Measurements from ENCODE around the gene CMTM8.

CMTM8 gene

DNA sequence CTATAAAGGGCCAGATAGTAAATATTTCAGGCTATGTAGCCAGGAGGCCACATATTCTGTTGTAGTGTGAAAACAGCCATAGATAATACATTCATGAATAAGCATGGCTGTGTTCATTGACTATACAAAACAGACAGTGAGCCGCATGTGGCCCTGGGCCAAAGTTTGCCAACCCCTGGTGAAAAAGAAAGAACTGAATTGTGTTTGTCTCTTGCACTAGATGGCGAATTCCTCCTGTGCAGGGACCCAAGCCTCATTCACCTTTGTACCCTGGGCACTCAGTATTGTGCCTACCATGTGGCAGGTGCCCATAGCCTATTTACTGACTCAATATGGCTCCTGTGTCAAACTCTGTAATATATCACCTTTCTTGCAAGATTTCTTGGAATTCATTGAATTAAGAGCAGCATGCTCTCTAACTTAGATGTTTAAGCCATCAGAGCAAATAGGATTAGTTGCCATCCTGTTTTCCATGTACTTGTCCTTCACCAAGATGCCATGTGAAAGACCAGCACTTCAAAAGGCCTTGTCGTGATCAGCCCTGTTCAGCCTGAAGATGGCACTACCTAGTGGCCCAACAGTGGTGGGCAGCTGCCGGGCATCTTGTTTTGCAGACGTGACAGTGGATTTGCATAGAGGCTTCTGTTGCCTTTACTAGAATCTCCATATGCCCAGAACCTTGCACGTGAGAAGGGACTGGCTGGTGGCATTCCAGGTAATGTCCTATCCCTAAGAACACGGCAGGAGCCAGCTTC, 102.3 kb downstream of the CMTM8 start:
- no peak for DNase-seq (ENCODE audit: low spot score)

DNA sequence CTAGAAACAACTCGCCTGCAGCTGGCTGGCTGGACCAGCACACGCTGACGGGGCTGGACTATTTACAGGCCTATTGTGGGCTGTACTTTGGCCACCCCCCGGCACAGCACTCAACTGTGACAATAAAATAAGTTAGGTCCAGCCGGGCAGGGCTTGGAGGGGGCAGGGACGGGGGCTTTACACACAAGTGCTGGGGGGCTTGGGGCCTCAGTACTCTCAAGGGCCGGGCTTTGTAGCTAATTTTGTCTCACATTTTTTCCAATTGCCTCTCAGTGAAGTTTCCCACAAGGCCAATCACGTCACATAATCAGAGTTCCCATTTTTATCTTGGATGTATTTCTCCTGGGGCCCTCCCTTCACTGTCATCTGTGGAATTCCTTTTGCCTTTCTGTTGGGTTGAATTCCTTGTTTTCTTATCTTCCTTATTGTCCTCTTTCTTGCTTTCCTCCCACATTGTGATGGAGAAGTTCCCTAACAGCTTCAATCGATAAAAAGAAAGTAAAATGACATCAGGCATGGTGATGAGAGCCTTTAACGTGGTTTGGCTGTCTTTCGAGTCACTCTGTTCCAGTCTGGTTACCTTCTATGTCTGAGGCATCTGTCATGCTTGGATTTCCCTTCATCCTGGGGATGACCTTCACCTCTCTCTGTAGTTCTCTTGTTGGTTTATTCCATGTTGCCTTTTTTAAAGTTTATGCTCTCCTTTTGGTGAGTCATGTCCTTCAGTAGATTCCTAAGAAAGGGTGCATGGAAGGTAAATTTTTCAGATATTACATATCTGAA, 109.1 kb downstream of the CMTM8 start:
- no peak for DNase-seq (ENCODE audit: low spot score)

DNA sequence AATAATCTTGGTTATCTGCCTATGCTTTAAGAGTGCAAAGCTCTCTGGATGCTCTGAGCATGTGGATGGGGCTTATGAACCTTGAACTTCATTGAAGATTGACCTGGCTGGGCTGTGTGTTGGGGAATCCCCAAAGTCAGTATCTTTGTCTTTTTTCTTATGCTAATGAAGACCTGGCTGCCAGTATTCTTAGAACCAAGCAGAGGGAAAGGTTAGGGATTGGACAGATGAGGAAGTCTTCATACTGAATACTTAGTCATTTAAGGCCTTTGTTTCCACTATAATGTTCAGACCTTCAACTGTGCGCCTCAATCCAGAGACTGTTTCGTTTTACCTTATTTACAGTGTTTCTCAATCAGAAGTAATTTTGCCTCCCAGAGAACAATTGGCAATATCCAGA, 110.7 kb downstream of the CMTM8 start:
- no peak for DNase-seq (ENCODE audit: low spot score)

- DNase-seq (ENCODE audit: low spot score) = no peak
These were observed 114.1 kb downstream of the CMTM8 start for GRCh38 chr3:32352563-32352962.

DNA sequence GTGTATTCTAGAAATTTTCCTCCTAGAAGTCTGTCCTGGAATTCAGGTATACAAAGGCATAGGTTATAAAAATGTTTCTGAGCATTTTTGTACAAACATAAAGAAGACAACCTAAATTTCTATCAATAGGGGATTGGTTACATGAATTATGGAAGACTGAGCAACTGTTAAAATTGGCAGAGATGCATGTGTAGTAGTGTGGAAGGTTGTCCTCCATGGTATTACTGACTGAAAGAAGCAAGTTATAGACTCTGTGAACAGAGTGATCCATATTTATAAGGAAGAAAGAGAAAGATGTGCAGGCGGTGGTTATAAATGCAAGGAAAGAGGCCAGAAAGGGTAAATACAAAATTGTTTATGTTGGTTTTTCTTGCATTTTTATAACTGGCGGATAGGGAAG, 114.9 kb downstream of the CMTM8 start:
- DNase-seq (ENCODE audit: low spot score) = no peak

GRCh38 chr3:32354362-32354778, 115.9 kb downstream of the CMTM8 start:
- no peak for DNase-seq (ENCODE audit: low spot score)

- no peak for DNase-seq (ENCODE audit: low spot score)
These were observed 117.3 kb downstream of the CMTM8 start for GRCh38 chr3:32355751-32356291.

GRCh38 chr3:32359766-32360492, 121.4 kb downstream of the CMTM8 start:
- DNase-seq (ENCODE audit: low spot score) = no peak

GRCh38 chr3:32360493-32360827, 122.0 kb downstream of the CMTM8 start:
- DNase-seq (ENCODE audit: low spot score) = no peak

GRCh38 chr3:32366638-32367397, 128.3 kb downstream of the CMTM8 start:
- DNase-seq (ENCODE audit: low spot score) = no peak

DNA sequence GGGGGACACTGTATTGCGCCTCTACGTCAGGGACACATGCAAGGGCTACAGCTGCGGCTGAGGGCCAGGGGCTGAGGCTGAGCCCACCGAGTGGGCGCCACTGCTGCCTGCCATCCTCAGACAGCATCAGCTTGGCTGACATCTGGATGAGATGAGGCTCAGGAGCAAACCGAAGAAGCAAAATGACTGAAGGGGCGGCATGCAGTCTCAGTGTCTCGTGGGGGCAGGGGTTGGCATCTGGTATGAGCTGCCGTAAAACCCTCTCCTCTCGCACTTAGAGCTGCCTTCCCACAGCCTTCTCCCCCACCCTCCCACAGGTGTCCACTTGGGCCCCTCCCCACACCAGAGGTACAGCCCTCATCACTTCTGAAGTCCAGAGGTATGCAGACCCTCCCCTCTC, 129.0 kb downstream of the CMTM8 start:
- DNase-seq (ENCODE audit: low spot score) = no peak

DNA sequence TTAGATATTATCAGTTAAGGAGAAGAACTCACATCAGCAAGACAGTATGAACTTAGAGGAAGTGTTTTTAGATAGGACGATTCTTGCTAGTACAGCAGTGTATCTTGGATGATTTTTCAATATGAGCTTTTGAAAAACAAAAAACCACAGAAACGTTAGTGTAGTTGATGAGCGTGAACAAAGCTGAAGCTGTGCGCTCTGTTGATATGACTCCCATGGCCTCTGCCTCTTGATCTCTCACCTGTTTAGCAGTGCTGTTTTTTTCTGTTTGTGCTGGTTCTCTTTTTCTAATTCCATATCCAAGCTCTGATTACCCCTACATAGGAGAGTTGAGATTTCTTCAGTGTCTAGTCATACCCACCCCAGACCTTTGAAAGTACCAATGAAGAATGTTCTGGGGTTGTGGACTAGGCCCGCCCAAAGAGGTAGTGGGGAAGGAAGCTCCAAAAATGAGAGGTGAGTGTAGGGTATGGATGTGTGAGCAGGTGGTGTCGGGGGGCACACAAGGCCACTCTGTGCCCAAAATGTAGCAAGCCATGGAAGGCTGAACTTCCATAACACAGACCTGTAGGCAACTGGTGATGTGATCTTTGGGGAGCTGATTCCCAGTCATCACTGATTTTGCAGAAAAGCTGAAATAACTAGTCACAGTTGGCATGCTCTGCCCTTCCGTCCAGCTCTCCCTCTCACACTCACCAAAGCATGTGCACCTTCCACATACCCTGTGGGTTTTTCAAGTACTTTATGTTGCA, 133.2 kb downstream of the CMTM8 start:
- no peak for DNase-seq (ENCODE audit: low spot score)

GRCh38 chr3:32372213-32372490, 133.7 kb downstream of the CMTM8 start:
- no peak for DNase-seq (ENCODE audit: low spot score)

DNA sequence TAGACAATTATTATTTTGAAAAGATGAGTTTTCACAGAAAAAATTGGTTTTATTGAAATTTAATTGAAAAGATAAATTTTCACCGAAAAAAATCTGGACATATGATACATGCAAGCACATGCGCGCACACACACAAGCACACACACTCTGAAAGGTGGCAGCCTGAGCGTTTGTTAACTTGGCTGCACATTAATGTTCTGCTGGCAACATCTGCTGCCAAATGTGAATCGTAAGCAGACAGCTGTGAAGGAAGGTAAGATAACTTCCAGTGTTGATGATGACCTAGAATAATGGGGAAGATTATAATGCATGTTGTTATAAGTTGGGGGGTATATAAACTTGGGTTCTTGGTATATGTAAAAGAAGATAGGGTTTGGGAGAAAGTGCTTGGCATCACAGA, 134.8 kb downstream of the CMTM8 start:
- DNase-seq (ENCODE audit: low spot score) = no peak

- no peak for DNase-seq (ENCODE audit: low spot score)
These were observed 135.4 kb downstream of the CMTM8 start for GRCh38 chr3:32373844-32374243.

GRCh38 chr3:32374788-32375595, 136.5 kb downstream of the CMTM8 start:
- peak; percentile 65 for DNase-seq (ENCODE audit: low spot score)

GRCh38 chr3:32375596-32375930, 137.1 kb downstream of the CMTM8 start:
- no peak for DNase-seq (ENCODE audit: low spot score)

DNA sequence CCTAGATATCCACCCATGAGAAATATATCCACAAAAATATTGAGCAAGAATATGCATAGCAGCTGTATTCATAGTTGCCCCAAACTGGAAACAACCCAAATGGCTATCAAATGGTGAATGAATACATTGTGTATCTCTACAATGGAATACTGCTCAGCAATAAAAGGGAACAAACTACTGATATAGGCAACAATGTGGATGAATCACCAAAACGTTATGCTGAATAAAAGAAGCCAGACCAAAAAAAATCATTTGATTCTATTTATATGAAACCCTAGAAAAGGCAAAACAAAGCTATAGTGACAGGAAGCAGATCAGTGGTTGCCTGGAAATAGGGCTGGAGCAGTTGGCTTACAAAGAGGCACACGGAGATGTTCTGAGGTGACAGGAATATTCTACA, 137.6 kb downstream of the CMTM8 start:
- no peak for DNase-seq (ENCODE audit: low spot score)

DNA sequence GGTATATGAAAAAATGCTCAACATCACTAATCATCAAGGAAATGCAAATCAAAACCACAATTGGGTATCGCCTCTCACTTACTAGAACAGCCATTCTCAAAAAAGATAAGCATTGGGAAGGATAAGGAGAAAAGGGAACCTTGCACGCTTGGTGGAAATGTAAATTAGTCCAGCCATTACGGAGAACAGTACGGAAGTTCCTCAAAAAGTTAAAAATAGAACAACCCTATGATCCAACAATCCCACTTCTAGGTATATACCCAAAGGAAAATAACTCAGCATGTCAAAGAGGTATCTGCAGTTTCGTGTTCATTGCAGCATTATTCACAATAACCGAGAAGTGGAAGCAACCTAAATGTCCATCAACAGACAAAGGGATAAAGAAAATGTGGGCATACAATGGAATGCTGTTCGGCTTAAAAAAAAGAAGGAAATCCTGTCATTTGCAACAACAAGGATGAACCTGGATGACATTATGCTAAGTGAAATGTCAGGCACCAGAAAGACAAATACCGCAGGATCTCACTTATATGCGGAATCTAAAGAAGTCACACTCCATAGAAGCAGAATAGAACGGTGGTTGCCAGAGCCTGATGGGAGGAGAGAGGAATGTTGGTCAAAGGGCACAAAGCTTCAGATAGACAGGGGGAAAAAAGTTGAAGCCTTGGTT, 141.5 kb downstream of the CMTM8 start:
- no peak for DNase-seq (ENCODE audit: low spot score)

- no peak for DNase-seq (ENCODE audit: low spot score)
These were observed 143.4 kb downstream of the CMTM8 start for GRCh38 chr3:32381922-32382321.
